T47D (cell line): ENCODE data around the gene VWDE.

Experiments
- DNase-seq, 2 experiments: peaks; one replicate each; pipeline versions ENCODE4 v3.0.0 to v3.0.0-alpha.2; 2011 to 2012; ENCODE audit warnings: low read depth in 1 of 2, low spot score in 1 of 2
- JUND ChIP-seq: IDR thresholded peaks from 2 replicates; pipeline ENCODE4 v1.6.1; 2012; ENCODE audit warnings: low read depth
- in situ Hi-C: cut with HindIII; loops from 2 replicates; pipeline ENCODE4 v1.10.0; 2016; ENCODE audit warnings: low sequenced_read_pairs, low pct_unique_long_range_greater_than_20kb

Gene VWDE

GRCh38 chr7:12391922-12392615 lies 11.6 kb downstream of the VWDE start:
- no peak for DNase-seq
- in situ Hi-C loops = no loop called here
- no peak for TF ChIP-seq JUND

DNA sequence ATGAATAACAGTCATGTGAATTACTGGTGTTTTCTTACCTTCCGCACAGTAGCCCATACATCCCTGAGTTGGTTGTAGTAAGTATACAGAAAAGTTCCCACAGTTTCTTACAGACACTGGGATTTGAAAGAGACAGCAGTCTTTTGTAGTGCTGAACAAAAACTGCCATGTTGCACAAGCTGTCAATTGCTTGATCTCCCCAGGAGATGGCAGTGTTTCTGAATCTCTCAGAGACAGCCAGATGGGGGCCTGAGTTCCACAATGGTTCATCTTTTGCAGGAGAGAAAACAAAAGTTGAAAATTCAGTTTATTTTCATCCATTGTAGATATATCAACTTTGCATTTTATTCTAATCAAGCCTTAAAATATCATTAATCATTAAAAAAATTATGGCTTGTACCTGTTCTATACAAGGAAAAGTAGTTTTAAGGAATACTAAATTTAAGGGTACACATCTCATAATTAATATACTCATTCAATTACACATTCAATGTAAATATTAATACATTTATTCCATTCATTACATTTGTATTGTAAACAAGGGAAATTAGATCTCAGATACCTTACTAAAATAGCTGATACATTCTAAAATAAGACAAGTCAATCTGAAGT lies 14.5 kb downstream of the VWDE start:
- peak; percentile 29 to 82 for DNase-seq
- no peak for TF ChIP-seq JUND
- in situ Hi-C loops = no loop called here

DNA sequence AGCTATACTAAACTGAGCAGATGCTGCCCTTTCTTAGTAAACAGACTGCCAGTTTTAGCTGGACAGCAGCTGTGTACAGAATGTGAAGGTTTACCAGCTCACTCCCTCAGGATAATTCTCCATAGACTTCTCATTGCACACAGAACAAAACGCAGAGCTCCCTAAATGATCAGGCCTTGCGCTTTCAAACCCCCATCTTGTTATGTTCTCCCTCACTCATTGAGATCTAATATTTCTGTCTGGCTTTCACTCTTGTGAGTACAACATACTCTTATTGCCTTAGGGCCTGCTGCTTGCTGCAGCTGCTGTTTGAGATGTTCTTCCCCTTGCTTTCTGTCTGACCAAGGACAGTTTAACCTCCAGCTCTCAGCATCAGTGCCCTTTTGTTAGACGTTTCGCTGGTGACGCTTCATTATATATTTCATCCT lies 17.3 kb downstream of the VWDE start:
- no peak for DNase-seq
- TF ChIP-seq JUND = no peak
- in situ Hi-C loops = no loop called here

DNA sequence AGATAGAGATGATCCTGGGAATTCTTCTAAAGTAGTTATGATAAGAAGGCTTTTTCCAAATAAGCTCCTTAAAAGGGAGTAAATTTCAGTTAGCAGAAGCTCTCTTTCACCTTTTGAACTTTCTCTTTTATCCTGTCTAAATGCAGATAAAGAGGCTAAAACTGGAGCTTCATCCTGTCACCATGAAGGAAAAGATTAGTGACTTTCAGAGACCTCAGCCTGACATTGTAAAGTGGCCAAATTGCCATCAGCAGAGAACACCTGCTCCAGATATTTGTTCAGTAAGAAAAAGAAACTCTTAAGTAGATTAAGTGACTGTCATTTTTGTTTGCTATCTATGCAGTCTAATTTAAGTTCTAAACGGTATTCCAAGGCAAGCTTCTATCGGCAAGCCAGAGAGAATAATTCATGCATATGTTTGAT lies 18.3 kb downstream of the VWDE start:
- no peak for TF ChIP-seq JUND
- no peak for DNase-seq
- in situ Hi-C loops = no loop called here

- no peak for TF ChIP-seq JUND
- in situ Hi-C loops = no loop called here
- no peak for DNase-seq
Measured at GRCh38 chr7:12383377-12383776, 20.3 kb downstream of the VWDE start.

- no peak for DNase-seq
- in situ Hi-C loops = no loop called here
- TF ChIP-seq JUND = no peak
Measured at GRCh38 chr7:12378389-12378788, 25.3 kb downstream of the VWDE start.

DNA sequence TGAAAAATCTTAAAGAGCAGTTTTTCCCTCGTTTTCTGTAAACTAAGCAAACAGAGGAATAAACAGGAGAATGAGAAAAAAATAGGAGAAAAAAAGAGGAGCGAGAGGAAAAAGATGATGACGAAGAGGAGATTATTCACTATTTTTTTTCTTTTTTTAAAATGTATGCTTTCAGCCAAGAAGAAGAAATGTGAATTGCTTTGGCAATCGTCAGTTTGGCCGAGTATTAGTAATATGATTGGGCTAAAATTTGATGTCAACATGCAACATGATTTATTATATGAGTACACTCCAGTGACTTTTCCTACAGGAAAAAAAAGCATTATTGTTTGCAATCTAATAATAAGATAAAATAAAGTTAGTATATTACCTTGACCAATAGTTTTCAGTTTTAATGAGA lies 26.3 kb downstream of the VWDE start:
- in situ Hi-C loops = no loop called here
- TF ChIP-seq JUND = no peak
- DNase-seq = no peak

DNA sequence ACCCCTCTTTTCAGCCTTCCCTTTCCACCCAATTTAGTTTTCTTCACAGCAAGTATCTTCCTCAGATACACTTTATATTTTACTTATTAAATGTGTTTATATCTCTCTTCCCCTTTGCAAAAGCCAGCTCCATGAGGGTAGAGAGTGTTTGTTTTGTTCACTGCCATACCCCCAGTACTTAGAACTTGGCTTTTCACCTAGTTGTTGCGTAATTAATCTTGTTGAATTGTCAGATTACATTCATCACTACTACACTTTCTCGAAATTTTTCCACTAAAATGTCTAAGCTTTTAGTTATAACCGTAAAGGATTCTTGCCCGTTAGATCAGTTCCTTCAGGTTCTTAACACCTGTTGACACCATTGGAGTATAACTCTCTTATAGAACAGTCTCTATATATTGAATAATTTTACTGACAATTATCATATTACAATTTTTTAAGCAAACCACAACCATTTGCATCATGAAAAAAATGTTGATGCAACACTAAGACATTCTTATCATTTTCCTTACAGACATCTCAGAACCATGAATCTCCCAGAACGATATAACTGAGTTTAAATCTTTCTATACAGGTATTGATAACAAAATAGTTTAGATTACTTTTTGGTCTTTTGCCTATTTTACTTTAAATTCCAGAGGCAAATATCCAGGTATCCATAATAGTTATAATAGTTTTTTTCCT lies 29.9 kb downstream of the VWDE start:
- in situ Hi-C loops = no loop called here
- no peak for DNase-seq
- no peak for TF ChIP-seq JUND

- TF ChIP-seq JUND = no peak
- in situ Hi-C loops = no loop called here
- DNase-seq = no peak
Measured at GRCh38 chr7:12370249-12370648, 33.4 kb downstream of the VWDE start.

DNA sequence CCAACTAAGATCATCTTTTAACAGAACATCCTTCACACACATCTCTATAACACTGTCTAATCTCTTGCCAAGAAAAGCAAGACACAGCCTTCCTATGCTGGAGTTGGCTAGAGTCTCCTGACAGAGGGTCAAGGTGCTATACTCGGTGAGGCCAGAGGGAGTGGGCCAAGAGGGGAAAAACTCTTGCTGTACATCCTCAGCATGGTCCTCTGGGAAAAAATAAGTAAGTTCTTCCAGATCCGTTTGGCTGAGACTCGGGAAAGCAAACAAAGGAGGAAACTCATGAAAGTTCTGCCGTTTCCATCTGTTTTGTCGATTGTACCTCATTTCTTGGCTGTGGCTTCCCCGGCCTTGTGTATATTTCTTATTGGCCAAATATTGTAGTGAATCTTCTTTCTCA lies 33.9 kb downstream of the VWDE start:
- DNase-seq = no peak
- in situ Hi-C loops = no loop called here
- TF ChIP-seq JUND = no peak

DNA sequence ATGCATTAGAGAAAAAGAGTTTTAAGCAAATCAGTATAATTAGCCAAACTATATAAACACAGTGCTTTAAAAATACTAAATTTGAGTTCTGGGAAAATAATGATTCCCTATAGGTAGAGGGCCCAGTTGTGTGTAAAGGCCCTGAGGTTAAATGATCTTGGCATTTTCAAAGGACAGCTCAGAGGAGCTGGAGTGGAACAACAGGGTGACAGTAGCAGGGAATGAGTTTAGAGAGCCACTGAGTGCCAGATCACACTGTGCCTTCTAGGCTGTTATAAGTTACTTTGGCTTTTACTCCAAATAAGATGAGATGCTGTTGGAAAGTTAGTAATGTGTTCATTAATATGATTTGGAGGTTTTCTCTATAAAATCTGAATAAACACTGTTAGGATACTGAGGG lies 34.6 kb downstream of the VWDE start:
- DNase-seq = no peak
- no peak for TF ChIP-seq JUND
- in situ Hi-C loops = no loop called here

GRCh38 chr7:12360948-12361347 lies 42.7 kb downstream of the VWDE start:
- TF ChIP-seq JUND = no peak
- DNase-seq = no peak
- in situ Hi-C loops = no loop called here

DNA sequence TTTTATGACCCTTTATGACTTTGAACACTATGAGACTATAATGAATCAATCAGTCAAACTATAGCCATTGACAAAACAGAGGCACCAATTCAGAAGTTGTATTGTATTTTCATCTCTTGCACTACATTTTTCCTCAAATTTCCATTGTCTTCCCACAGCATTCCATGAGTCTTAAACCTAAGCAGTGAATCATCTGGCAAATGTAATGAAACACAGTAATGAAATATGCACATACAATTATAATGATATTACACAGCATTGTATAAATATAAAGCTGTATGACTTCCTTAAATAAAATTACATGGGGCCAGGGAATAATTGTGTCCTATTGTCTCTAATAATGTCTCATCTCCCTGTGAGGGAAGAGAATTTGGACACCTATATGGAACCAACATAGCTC lies 45.0 kb downstream of the VWDE start:
- in situ Hi-C loops = no loop called here
- no peak for DNase-seq
- TF ChIP-seq JUND = no peak

DNA sequence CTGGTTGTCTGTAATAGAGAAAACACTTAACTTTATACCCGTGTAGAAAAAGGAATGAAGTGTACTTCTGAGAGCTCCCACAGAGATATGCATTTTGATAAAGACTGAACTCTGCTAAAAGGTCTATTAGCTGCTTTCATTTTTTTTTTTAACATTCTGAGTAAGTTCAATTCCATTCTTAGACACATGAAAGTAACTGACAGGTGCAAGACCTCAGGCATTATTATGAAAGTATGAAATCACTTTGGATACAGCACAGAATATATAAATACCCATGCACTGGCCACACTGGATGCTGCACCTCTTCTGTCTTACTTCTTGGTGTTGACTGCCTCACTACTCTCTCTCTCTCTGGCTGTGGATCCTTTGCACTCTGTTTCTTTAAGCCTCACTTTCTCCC lies 46.2 kb downstream of the VWDE start:
- no peak for DNase-seq
- TF ChIP-seq JUND = no peak
- in situ Hi-C loops = no loop called here
